Mucosa of descending colon (tissue), 3 donors: Measurements from ENCODE around the gene PLA1A. TPM values are rescaled to one million over a fixed set of nuclear protein-coding genes. Genes with fewer than 3 reads are reported as not detected.
A peak's percentile ranks its signal among the peaks of the same experiment; 100 is the strongest.

Experiments used
- ATAC-seq: fragments of 200-7000 bp; cut with Tn5 transposase; one replicate; pipeline ENCODE4 v1.9.1; 2020; ENCODE audit warnings: mild to moderate bottlenecking, moderate library complexity
- DNase-seq, 3 donors: peaks; one replicate each; pipeline ENCODE4 v3.0.0-alpha.2; 2020
- H3K36me3 ChIP-seq: fragments of 200-600 bp; one replicate; pipeline ENCODE4 v1.8.0; 2021; ENCODE audit warnings: low read depth, mild to moderate bottlenecking
- H3K4me1 ChIP-seq: fragments of 200-600 bp; one replicate; pipeline ENCODE4 v1.8.0; 2021; ENCODE audit warnings: low read depth, mild to moderate bottlenecking
- H3K4me3 ChIP-seq: fragments of 200-600 bp; one replicate; pipeline ENCODE4 v1.8.0; 2021; ENCODE audit warnings: mild to moderate bottlenecking
- H3K9me3 ChIP-seq: fragments of 200-600 bp; one replicate; pipeline ENCODE4 v1.8.0; 2021; ENCODE audit warnings: mild to moderate bottlenecking
- intact Hi-C, 2 donors: fragments of 100-400 bp; cut with DNase I in 1 of 2; cut with micrococcal nuclease in 1 of 2; formaldehyde crosslinking; loops; one replicate each; pipeline versions ENCODE4 v1.11.0 to v1.11.1; 2022; cut with DNase I, micrococcal nuclease
- total RNA-seq, 3 donors: library from RNA; stranded (reverse); fragmentation: NEBNext Ultra II Directional in 2 of 3; extraction: Animal tissue kit (Norgen Biotek cat#: 25700) in 2 of 3; gene quantifications; one replicate each; pipeline versions ENCODE4 v1.2.1 to v1.2.4, GENCODE V29; 2021 to 2023
- TF ChIP-seq, protein P1 (sequence below): fragments of 200-600 bp; IDR thresholded peaks from one replicate; pipeline ENCODE4 v1.8.0; 2022; ENCODE audit warnings: antibody characterized with exemption, mild to moderate bottlenecking
- donor health status: DM: no; HTN: no; CAD: no; lungs with moderate emphysema.
- donor health status: DM: no; HTN: no; CAD: no.
- donor health status: DM: no; HTN: yes; CAD: no.

PLA1A gene
- total RNA-seq, 3 donors from 2014 or later = 0.58 to 2.1 (median 1.5) TPM

DNA sequence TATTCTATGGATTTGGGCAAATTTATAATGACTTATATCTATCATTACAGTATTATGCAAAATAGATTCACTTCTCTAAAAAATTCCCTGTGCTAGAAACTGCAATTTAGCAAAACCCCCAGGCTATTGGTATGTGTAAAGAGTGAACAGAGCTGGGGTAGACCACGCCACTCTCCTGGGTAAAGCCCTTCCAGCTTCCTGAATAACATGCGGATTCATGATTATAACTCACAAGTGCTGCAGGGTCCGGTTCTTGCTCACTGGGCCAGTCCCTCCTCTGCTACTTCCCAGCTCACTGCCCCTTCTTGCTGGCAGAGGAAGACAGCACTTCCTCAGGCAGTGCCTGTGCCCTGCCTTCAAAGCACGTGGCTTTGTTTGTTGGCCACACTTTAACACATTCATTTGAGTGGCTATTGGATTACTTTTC lies 42.4 kb upstream of the PLA1A start:
- TF ChIP-seq, protein P1, sequence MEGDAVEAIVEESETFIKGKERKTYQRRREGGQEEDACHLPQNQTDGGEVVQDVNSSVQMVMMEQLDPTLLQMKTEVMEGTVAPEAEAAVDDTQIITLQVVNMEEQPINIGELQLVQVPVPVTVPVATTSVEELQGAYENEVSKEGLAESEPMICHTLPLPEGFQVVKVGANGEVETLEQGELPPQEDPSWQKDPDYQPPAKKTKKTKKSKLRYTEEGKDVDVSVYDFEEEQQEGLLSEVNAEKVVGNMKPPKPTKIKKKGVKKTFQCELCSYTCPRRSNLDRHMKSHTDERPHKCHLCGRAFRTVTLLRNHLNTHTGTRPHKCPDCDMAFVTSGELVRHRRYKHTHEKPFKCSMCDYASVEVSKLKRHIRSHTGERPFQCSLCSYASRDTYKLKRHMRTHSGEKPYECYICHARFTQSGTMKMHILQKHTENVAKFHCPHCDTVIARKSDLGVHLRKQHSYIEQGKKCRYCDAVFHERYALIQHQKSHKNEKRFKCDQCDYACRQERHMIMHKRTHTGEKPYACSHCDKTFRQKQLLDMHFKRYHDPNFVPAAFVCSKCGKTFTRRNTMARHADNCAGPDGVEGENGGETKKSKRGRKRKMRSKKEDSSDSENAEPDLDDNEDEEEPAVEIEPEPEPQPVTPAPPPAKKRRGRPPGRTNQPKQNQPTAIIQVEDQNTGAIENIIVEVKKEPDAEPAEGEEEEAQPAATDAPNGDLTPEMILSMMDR = no peak
- peak; percentile 18 for ATAC-seq
- no peaks in the 10 kb centered on the region for H3K4me1 ChIP-seq
- H3K36me3 ChIP-seq = no peaks in the 10 kb centered on the region
- no peaks in the 10 kb centered on the region for H3K9me3 ChIP-seq
- peak in 1 of 3 donors; percentile 13 for DNase-seq
- H3K4me3 ChIP-seq = no peak overlapping the region
- intact Hi-C loops = no loop called here

DNA sequence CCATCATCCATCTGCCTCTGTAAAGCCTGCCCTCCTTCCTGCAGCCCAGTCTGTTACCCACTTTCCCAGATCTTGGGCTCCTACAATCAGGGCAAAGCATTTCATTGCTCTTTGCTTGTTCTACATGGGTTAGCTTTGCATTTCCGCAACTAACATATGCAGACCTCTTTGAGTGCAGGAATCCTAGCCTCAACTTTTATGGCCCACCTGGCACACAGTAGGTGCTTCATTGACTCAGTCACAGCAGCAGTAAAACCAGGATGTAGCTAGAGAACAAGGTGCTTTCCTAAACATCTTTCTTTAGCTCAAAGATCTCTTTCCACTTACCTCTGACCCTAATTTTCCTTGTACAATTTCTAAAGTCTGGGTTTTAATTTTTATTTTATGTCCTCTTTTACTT lies 41.8 kb upstream of the PLA1A start:
- H3K9me3 ChIP-seq = no peaks in the 10 kb centered on the region
- no peaks in the 10 kb centered on the region for H3K4me1 ChIP-seq
- DNase-seq = no peak
- TF ChIP-seq, protein P1 = no peak
- ATAC-seq = no peak
- no peak overlapping the region for H3K4me3 ChIP-seq
- no peaks in the 10 kb centered on the region for H3K36me3 ChIP-seq
- intact Hi-C loops = no loop called here

DNA sequence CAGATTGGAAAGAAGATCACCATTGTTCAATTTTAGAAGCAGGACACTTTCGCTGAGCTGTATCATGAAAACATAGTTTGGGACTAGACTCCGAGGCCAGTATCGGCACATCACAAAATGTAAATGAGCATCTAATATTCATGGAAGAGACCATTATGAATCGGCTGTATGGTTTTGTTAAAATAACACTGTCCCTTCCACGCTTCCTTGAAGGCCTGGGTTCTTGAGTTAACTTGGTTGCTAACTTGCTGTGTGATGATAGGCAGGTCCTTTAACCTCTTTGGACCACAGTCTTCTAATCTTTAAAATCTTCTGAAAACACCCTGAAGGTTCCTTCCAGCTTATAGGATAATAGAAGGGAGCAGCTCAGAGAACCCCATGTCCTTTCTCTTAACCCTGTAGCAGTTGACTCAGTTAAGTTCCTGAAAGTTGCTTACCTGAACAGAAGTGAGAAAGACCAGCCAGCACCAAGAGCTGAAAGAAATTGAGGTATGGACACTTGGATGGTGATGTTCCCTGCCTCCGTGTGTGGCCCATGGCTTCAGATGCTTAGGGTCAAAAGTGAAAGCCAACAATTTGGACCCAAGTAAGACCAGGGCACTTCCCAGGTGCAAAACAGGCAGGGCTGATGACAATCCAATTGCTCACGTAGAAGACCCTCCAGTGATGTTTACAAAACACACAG lies 40.4 kb upstream of the PLA1A start:
- DNase-seq = no peak
- TF ChIP-seq, protein P1 = no peak
- no peaks in the 10 kb centered on the region for H3K4me1 ChIP-seq
- no peaks in the 10 kb centered on the region for H3K36me3 ChIP-seq
- ATAC-seq = no peak
- no peak overlapping the region for H3K4me3 ChIP-seq
- intact Hi-C loops = no loop called here
- H3K9me3 ChIP-seq = no peaks in the 10 kb centered on the region

DNA sequence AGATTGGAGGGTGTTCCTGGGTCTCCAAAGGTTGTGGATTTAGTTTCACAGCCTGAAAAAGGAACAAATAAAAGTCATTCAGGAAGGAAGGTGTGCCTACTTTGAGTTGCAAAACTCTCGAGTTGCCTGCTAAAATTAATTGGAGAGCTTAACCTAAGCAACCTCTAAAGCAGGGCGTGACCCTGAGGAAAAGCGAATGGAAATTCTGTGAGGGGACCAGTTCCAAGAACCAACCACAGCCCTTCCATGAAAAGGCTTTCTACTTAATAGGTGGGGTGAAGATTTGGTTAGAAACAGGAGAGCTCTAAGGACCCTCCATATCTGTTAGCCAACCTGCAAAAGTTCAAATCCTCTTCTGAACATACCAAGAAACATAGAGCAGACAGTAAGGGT lies 39.8 kb upstream of the PLA1A start:
- Histone ChIP-seq H3K9me3 (no peaks in the 10 kb centered on the region), H3K4me1 (no peaks in the 10 kb centered on the region), H3K36me3 (no peaks in the 10 kb centered on the region), H3K4me3 (no peak overlapping the region)
- no peak for DNase-seq
- intact Hi-C loops = no loop called here
- ATAC-seq = no peak
- TF ChIP-seq, protein P1 = no peak

DNA sequence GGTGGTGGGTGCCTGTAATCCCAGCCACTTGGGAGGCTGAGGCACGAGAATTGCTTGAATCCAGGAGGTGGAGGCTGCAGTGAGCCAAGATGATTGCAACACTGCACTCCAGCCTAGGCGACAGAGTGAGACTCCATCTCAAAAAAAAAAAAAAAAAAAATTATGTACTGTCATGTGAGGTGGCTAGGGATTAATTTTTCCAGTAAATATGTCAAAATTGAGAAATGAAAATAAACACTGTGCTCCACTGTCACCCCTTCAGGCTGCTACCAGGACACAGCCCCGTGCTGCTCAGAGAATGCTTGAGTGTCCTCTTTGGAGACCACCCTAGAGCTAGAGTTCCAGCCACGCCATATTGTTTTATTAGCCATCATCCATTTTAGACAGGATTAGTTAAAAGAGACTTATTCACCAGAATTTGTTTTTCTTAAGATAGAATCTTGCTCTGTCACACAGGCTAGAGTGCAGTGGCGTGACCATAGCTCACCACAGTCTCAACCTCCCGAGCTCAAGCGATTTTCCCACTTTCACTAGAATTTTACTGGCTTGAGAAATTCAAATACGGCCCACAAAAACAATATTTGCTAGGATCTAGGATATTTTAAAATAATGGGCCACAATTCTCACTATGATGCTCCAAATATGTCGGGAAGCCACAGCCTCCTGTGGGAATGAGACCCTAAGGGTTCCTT lies 38.9 kb upstream of the PLA1A start:
- H3K4me3 ChIP-seq = no peak overlapping the region
- DNase-seq (no peak), ATAC-seq (no peak)
- H3K36me3 ChIP-seq = no peaks in the 10 kb centered on the region
- intact Hi-C loops = no loop called here
- H3K9me3 ChIP-seq = no peaks in the 10 kb centered on the region
- no peaks in the 10 kb centered on the region for H3K4me1 ChIP-seq
- TF ChIP-seq, protein P1 = no peak
